HepG2 (cell line): ENCODE results near the gene CRB1. TPM values are rescaled to one million over a fixed set of nuclear protein-coding genes. Genes with fewer than 3 reads are reported as not detected.

Source experiments
- FOXP1 ChIP-seq, 2 experiments: fragments of 450-650 bp in 1 of 2; IDR thresholded peaks; 2 replicates each; pipeline ENCODE4 v1.6.1; 2017 to 2018; ENCODE audit warnings: antibody characterized with exemption in 1 of 2
- polyA plus RNA-seq, 8 experiments: library from polyadenylated mRNA; depleted of rRNA in 3 of 8; stranded (reverse) in 7 of 8; unstranded in 1 of 8; fragments of >200 nt; fragmentation: Illumina TruSeq in 4 of 8; extraction: Trizol in 4 of 8; gene quantifications; 2 replicates each; pipeline versions ENCODE4 v1.2.1 to v1.2.3, GENCODE V29; 2011 to 2016; ENCODE audit warnings: low read depth in 4 of 8, missing spikeins in 1 of 8, mixed read lengths in 1 of 8; ENCODE audit not compliant: insufficient read depth in 1 of 8
- total RNA-seq, 5 experiments: library from RNA; depleted of rRNA; stranded (reverse); fragments of >200 nt; fragmentation: Illumina TruSeq; extraction: Trizol; gene quantifications; 2 replicates each; pipeline ENCODE4 v1.2.3, GENCODE V29; 2016; ENCODE audit warnings: low read depth in 1 of 5
- TF ChIP-seq, protein P1 (sequence below): sonication (generic); formaldehyde crosslinking; IDR thresholded peaks from 2 replicates; pipeline ENCODE4 v1.4.0; 2020; ENCODE audit warnings: mild to moderate bottlenecking, missing genetic modification reagents, borderline replicate concordance
- TF ChIP-seq, protein P2 (sequence below): sonication (generic); formaldehyde crosslinking; IDR thresholded peaks from 2 replicates; pipeline ENCODE4 v1.8.1; 2023; ENCODE audit warnings: missing genetic modification reagents, mild to moderate bottlenecking, borderline replicate concordance
- TF ChIP-seq, protein P3 (sequence below): sonication (generic); formaldehyde crosslinking; IDR thresholded peaks from 2 replicates; pipeline ENCODE4 v1.4.0; 2020; ENCODE audit warnings: missing genetic modification reagents

CRB1 gene
- total and polyA plus RNA-seq, 2 of the 13 experiments (the other 11 are each of a cell fraction or from before 2014, with no cell fraction given) = 0.01 TPM; not detected in 1

DNA sequence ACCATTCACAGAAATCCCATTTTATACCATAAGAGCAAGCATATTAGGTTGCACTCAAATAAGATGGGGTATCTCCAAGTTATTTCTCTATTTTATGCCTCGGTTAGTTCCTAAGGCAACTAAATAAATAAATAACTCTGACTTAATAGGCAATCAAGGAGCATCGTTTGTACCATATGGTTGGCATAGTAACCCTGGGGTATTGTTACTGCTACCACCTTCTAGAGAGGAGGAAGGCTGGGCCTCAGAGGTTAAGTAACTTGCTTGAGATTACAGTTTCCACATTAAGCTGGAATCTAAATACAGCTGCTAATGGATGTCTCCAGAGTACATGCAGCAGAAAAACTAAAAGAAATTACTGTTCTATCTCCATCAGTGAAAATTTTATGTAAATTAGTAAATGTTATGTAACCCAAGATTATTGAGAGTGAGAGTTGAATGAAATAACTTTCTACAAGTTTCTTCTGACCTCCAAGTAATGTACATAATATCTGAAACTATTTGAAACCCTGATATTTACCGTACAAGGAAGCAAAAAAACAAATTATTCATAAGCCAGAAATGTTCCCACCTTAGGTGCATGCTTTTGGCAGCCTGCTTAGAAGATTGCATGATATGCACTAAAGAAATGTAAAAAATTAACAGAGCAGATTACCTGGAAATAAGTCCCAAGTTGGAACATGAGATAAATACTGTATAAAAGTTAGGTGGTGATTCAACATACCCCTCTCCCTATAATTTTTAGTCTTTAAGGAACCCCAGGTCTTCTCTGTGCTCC is 127.0 kb downstream of the CRB1 start (continued):
- TF ChIP-seq, protein P1, sequence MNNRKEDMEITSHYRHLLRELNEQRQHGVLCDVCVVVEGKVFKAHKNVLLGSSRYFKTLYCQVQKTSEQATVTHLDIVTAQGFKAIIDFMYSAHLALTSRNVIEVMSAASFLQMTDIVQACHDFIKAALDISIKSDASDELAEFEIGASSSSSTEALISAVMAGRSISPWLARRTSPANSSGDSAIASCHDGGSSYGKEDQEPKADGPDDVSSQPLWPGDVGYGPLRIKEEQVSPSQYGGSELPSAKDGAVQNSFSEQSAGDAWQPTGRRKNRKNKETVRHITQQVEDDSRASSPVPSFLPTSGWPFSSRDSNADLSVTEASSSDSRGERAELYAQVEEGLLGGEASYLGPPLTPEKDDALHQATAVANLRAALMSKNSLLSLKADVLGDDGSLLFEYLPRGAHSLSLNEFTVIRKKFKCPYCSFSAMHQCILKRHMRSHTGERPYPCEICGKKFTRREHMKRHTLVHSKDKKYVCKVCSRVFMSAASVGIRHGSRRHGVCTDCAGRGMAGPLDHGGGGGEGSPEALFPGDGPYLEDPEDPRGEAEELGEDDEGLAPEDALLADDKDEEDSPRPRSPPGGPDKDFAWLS (CRISPR knock-in tag) = no peak
- no peak for TF ChIP-seq FOXP1 (IDR thresholded peaks at IDR 0.05)
- TF ChIP-seq FOXP1 (CRISPR knock-in tag; IDR thresholded peaks at IDR 0.05) = no peak
- TF ChIP-seq, protein P2, sequence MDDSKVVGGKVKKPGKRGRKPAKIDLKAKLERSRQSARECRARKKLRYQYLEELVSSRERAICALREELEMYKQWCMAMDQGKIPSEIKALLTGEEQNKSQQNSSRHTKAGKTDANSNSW (CRISPR knock-in tag) = no peak
- TF ChIP-seq, protein P3, sequence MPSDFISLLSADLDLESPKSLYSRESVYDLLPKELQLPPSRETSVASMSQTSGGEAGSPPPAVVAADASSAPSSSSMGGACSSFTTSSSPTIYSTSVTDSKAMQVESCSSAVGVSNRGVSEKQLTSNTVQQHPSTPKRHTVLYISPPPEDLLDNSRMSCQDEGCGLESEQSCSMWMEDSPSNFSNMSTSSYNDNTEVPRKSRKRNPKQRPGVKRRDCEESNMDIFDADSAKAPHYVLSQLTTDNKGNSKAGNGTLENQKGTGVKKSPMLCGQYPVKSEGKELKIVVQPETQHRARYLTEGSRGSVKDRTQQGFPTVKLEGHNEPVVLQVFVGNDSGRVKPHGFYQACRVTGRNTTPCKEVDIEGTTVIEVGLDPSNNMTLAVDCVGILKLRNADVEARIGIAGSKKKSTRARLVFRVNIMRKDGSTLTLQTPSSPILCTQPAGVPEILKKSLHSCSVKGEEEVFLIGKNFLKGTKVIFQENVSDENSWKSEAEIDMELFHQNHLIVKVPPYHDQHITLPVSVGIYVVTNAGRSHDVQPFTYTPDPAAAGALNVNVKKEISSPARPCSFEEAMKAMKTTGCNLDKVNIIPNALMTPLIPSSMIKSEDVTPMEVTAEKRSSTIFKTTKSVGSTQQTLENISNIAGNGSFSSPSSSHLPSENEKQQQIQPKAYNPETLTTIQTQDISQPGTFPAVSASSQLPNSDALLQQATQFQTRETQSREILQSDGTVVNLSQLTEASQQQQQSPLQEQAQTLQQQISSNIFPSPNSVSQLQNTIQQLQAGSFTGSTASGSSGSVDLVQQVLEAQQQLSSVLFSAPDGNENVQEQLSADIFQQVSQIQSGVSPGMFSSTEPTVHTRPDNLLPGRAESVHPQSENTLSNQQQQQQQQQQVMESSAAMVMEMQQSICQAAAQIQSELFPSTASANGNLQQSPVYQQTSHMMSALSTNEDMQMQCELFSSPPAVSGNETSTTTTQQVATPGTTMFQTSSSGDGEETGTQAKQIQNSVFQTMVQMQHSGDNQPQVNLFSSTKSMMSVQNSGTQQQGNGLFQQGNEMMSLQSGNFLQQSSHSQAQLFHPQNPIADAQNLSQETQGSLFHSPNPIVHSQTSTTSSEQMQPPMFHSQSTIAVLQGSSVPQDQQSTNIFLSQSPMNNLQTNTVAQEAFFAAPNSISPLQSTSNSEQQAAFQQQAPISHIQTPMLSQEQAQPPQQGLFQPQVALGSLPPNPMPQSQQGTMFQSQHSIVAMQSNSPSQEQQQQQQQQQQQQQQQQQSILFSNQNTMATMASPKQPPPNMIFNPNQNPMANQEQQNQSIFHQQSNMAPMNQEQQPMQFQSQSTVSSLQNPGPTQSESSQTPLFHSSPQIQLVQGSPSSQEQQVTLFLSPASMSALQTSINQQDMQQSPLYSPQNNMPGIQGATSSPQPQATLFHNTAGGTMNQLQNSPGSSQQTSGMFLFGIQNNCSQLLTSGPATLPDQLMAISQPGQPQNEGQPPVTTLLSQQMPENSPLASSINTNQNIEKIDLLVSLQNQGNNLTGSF (CRISPR knock-in tag) = no peak
